ENCODE results near the gene RAB11A. TPM values are rescaled to one million over a fixed set of nuclear protein-coding genes. Genes with fewer than 3 reads are reported as not detected.

RAB11A gene
- total RNA-seq, 2 donors from 2014 or later: 111 to 149 TPM

DNA sequence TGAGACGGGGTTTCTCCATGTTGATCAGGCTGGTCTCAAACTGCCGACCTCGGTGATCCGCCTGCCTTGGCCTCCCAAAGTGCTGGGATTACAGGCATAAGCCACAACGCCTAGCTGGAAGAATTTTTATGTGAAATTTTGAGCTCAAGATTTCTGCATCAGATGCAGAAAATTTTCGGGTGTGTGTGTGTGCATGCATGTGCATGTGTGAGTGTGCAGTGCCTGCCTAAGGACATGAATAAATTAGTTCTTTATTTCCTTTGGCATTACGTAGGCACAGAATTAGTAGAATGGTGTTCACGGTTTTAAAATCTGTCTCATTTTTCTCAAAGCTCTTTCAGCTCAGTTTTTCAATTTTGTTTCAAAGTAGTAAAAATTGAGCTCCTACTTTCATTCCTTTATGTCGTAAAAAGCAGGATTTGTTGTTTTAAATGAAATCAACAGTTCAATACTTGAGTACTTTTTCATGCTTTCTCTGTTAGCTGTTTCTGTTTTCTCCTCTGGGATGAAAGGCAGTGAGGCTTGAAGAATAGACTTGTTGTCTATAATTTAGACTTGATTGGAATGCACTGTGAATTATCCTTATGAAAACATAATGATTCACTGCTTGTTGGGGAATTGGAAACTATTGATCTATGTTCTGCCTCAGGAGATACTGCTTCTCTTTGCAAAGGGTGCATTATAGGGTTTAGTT, 23.3 kb upstream of the RAB11A start:
- TF ChIP-seq, protein P1, sequence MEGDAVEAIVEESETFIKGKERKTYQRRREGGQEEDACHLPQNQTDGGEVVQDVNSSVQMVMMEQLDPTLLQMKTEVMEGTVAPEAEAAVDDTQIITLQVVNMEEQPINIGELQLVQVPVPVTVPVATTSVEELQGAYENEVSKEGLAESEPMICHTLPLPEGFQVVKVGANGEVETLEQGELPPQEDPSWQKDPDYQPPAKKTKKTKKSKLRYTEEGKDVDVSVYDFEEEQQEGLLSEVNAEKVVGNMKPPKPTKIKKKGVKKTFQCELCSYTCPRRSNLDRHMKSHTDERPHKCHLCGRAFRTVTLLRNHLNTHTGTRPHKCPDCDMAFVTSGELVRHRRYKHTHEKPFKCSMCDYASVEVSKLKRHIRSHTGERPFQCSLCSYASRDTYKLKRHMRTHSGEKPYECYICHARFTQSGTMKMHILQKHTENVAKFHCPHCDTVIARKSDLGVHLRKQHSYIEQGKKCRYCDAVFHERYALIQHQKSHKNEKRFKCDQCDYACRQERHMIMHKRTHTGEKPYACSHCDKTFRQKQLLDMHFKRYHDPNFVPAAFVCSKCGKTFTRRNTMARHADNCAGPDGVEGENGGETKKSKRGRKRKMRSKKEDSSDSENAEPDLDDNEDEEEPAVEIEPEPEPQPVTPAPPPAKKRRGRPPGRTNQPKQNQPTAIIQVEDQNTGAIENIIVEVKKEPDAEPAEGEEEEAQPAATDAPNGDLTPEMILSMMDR (IDR thresholded peaks at IDR 0.05): no peak
- DNase-seq (ENCODE audit: low spot score) (no peak), ATAC-seq (ENCODE audit: insufficient number of reproducible peaks, low FRiP score, low read depth) (no peak)
- Histone ChIP-seq H3K4me3 (no peak overlapping the region), H3K4me1 (ENCODE audit: control insufficient read depth in 1 of 2, low read depth in 2 of 2) (peaks cover 2 to 12% of the 10 kb centered on the region in 2 donors), H3K27ac (no peak overlapping the region), H3K27me3 (replicated peaks; ENCODE audit: insufficient read depth) (no peaks in the 10 kb centered on the region), H3K36me3 (no peaks in the 10 kb centered on the region), H3K9me3 (no peaks in the 10 kb centered on the region)

GRCh38 chr15:65847989-65848388, 21.3 kb upstream of the RAB11A start:
- TF ChIP-seq, protein P1 (IDR thresholded peaks at IDR 0.05): no peak
- no peak for ATAC-seq (ENCODE audit: insufficient number of reproducible peaks, low FRiP score, low read depth)
- no peaks in the 10 kb centered on the region for H3K27me3 ChIP-seq (replicated peaks; ENCODE audit: insufficient read depth)
- no peaks in the 10 kb centered on the region for H3K36me3 ChIP-seq
- H3K4me1 ChIP-seq (ENCODE audit: control insufficient read depth in 1 of 2, low read depth in 2 of 2): no peaks in the 10 kb centered on the region
- no peak for DNase-seq (ENCODE audit: low spot score)
- H3K9me3 ChIP-seq: no peaks in the 10 kb centered on the region
- H3K4me3 ChIP-seq: no peak overlapping the region
- H3K27ac ChIP-seq: no peak overlapping the region

DNA sequence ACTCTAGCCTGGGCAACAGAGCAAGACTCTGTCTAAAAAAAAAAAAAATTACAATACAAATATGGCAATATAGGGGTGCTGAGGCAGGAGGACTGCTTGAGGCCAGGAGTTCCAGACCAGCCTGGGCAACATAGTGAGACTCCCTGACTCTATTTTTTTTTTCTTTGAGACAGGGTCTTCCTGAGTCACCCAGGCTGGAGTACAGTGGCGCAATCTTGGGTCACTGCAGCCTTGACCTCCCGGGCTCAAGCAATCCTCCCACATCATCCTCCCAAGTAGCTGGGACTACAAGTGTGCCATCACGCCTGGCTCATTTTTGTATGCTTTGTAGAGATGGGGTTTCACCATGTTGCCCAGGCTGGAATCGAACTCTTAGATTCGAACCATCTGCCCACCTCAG, 17.3 kb upstream of the RAB11A start:
- TF ChIP-seq, protein P1 (IDR thresholded peaks at IDR 0.05): no peak
- H3K9me3 ChIP-seq: no peaks in the 10 kb centered on the region
- H3K27ac ChIP-seq: no peak overlapping the region
- H3K27me3 ChIP-seq (replicated peaks; ENCODE audit: insufficient read depth): no peaks in the 10 kb centered on the region
- no peak overlapping the region for H3K4me3 ChIP-seq
- no peaks in the 10 kb centered on the region for H3K4me1 ChIP-seq (ENCODE audit: control insufficient read depth in 1 of 2, low read depth in 2 of 2)
- no peak for DNase-seq (ENCODE audit: low spot score)
- ATAC-seq (ENCODE audit: insufficient number of reproducible peaks, low FRiP score, low read depth): no peak
- H3K36me3 ChIP-seq: no peaks in the 10 kb centered on the region

DNA sequence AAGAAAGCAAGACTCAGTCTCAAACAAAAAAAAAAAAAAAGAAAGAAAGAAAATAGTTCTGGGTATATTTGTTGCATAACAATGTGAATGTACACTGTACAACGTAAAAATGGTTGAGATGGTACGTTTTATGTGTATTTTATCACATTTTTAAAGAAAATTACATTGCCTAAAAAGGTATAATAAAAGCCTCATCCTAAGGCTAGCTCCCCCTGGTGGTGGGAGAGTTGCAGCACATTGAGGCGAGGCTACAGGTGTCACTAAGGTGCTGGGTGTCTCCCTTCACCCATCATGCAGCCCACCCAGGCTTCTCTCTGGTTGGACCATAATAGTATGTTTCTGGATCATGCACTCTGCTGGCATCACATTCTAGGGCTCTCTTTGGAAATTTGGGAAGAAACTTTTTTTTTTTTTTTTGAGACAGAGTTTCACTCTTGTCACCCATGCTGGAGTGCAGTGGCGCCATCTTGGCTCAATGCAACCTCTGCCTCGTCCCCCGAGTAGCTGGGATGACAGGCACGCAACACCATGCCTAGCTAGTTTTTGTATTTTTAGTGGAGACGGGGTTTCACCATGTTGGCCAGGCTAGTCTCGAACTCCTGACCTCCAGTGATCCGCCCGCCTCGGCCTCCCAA, 12.4 kb upstream of the RAB11A start:
- Histone ChIP-seq H3K27me3 (replicated peaks; ENCODE audit: insufficient read depth) (no peaks in the 10 kb centered on the region), H3K4me3 (no peak overlapping the region), H3K27ac (no peak overlapping the region), H3K9me3 (no peaks in the 10 kb centered on the region), H3K36me3 (no peaks in the 10 kb centered on the region), H3K4me1 (ENCODE audit: control insufficient read depth in 1 of 2, low read depth in 2 of 2) (no peaks in the 10 kb centered on the region)
- ATAC-seq (ENCODE audit: insufficient number of reproducible peaks, low FRiP score, low read depth) (no peak), DNase-seq (ENCODE audit: low spot score) (peak; percentile 32)
- TF ChIP-seq, protein P1 (IDR thresholded peaks at IDR 0.05): peak; percentile 79

DNA sequence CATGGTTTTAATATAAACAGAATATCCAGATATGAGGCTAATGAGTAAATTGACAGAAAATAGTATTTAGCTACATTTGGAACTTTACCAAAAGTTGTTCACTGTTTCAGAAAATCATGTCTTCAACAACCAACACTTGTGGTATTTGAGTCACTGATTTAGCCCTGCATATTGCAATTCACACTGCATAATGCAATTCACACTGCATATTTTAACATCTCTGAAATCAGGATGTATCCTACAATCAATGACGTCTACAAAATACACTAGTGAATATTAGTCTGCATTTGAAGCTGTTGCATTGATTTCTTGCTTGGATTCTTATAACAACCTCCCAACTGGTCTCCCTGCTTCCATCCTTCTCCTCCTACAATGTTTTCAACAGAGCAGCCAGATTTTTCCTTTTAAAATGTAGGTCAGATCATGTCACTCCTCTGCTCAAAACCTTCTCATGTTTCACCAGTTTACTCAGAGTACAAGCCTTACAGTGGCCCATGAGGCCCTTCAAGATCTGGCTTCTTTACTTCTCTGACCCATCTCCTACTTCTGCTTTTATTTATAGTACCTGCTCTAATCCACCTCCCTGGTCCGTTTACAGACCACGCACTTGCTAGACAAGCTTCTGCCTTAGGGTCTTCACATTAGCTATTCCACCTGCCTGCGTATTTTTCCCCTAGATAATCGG, 11.4 kb upstream of the RAB11A start:
- Histone ChIP-seq H3K27ac (no peak overlapping the region), H3K9me3 (no peaks in the 10 kb centered on the region), H3K27me3 (replicated peaks; ENCODE audit: insufficient read depth) (no peaks in the 10 kb centered on the region), H3K4me3 (no peak overlapping the region), H3K4me1 (ENCODE audit: control insufficient read depth in 1 of 2, low read depth in 2 of 2) (no peaks in the 10 kb centered on the region), H3K36me3 (no peaks in the 10 kb centered on the region)
- TF ChIP-seq, protein P1 (IDR thresholded peaks at IDR 0.05): no peak
- ATAC-seq (ENCODE audit: insufficient number of reproducible peaks, low FRiP score, low read depth) (no peak), DNase-seq (ENCODE audit: low spot score) (no peak)
